Measurements from ENCODE around the gene ABLIM2.

Gene ABLIM2

DNA sequence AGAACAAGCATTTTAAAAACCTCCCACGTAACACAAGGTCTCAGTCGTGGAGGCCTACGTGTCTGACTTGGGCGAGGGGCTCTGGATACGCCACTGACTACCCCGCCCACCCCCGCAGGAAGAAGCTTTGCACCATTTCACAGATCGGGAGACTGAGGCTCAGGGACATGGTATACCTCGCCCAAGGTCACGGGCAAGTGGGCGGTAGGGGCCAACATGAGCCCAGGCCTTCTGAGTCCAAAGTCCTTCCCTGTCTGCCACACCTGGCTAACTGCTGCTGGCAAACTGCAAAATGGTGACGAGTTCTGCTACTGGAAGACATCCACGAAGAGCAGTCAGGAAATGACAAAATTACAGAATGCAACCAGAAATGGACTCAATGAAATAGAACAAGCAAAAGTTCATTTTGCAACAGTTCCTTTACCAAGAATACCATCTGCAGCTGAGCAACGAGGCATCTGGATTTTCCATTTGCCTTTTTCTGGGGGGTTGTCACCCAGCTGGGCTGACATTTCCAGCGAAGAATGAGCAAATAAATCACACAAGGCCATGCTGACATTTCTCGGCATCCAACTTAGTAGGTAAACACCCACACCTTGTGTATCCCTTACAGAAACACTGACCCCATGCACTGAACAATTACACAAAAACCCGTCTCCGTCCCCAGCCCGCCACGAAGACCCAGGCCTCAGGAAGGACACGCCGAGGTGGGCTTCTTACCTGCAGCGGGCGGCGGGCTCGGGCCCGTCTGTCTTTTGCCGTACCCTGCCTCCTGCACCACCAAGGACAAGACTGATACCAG is 148.7 kb downstream of the ABLIM2 start:
- in situ Hi-C loops (cut with MboI; ENCODE audit: low sequenced_read_pairs) = no loop called here

DNA sequence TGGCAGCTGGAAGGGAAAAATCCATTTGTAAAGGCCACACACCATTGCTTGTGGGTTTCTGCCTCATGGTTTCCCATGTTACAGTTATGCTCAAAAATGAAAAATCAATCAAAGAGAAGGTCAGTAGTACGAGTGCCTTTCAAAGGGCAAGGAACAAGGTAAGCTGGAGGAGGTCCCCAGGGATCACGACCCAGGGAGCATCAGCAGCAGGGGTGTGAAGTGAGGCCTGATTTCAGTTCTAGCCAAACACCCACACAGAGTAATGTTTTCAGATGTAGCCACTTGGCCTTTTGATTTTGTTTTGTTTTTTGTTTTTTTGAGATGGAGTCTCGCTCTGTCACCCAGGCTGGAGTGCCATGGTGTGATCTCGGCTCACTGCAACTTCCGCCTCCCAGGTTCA is 149.5 kb downstream of the ABLIM2 start:
- in situ Hi-C loops (cut with MboI; ENCODE audit: low sequenced_read_pairs) = no loop called here

DNA sequence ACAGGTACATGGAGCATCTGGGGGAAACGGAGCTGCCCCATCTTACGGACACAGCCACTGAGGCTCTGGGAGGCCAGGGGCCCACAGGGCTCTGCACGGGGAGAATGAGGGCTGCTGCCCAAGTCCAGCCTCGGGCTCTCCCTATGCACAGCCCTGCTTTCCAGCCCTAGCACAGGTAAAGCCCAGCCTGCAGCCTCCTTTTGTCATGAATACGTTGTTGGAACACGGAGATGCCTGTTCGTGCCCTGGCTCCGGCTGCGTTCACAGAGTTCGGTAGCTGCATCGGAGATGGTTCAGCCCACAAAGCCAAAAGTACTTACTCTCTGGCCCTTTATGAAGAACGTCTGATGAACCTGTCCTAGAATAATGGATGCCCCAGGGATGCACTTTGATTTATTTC is 150.2 kb downstream of the ABLIM2 start:
- in situ Hi-C loops (cut with MboI; ENCODE audit: low sequenced_read_pairs) = no loop called here

DNA sequence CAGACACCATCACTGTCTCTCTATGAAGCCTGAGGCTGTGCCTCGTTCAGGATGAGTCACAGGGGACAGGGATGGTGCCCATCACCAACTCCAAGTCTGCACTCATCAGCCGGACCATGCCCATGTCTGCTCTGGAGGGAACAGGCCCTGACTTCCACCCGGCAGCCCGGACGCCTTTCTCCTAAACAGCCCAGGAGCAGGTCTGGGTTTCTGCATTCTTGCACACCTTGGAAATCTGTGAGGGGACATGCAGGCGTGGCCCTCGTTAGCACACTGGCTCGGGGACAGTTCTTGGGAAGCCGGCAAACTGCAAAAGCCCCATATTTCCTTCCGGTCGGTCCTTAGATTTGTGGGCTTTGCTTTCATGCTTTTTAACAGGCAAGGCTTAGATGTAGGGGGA is 151.0 kb downstream of the ABLIM2 start:
- in situ Hi-C loops (cut with MboI; ENCODE audit: low sequenced_read_pairs) = no loop called here

DNA sequence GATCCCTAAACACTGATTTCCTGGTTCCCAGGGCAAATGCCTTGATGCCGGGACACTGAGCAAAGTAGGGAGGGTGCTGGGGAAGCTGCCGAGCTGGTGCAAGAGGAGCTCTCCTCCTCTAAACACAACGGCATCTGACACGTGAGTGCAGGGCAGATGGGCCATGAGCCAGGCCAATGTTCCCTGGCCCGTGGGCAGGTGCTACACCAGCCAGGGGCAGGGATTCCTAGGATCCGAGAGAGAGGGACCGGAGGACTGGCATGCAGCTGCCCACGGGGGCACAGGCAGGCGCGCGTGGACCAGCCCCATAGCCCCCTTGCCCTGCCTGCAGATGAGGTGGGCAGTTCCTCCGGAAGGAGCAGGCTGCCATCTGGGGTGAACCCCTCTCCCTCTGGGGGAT is 152.1 kb downstream of the ABLIM2 start:
- in situ Hi-C loops (cut with MboI; ENCODE audit: low sequenced_read_pairs) = no loop called here

DNA sequence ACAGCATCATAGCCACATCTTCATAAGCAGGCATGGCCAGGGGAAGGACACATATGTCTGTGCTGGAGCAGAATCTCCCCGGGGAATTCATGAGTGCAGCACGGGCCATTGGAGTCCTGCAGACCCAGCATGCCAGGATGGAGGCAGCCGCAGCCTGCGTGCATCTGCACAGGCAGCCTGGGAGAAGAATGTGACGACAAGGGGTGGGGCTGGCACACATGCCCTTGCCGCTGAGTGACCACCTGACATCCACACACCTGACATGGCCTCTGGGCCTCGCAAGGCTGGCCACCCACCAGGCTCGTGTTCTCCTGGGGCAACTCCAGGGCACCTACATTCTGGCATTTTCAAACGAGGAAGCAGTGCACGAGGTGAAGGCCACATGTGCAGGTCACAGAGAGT is 152.8 kb downstream of the ABLIM2 start:
- in situ Hi-C loops (cut with MboI; ENCODE audit: low sequenced_read_pairs) = no loop called here

DNA sequence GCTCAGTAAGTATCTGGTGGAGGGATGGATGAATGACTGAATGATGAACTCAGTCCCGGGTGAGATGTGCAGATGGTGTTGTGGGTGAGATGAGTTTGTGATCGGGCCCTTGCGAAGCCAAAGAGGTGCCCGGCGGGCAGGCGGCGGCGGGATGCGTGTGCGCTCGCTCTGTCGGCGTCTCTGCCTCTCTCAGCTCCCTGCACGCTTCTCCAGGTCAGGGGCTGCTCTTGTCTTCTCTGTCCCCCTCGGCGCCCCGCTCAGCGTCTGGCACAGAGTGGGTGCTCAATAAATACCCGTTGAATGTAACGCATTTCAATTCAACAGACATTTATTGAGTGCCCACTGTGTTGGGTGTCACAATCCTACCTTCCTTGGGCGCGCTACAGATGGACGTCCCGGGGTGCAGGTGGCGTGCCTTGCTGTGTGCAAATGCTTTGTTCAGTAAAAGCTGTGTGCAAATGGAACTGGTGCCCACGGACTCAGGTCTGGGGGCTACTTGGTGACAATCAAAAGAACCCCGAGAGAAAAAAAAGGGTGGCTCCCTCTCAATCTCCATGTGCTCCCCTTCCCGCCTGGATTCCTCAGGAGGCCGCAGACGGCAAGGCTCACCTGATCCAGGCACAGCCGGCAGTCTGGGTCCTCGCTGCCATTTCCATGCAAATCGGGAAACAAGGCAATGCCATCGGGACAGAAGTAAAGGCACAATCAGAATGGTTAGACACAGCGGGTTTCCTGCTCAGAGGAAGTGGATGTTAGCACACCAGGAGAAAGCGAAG is 153.4 kb downstream of the ABLIM2 start:
- in situ Hi-C loops (cut with MboI; ENCODE audit: low sequenced_read_pairs) = no loop called here

DNA sequence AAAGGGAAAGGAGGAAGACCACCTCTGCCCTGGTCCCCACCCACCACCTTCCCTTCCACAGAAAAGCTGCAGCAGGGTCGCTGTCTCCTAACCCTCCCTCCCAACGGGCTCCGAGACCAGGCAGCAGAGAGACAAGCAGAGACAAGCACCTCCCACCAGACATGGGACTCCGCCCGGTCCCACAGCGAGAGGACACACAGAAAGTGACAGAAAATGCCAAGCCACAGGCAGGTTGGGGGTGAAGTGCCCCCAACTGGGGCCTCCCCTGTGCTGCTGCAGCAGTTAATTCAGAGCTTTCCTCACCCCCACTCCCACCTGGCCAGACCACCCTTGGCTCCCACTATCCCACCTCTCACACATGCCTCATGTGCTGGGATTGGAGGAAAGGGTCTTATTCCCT is 154.5 kb downstream of the ABLIM2 start:
- in situ Hi-C loops (cut with MboI; ENCODE audit: low sequenced_read_pairs) = no loop called here

DNA sequence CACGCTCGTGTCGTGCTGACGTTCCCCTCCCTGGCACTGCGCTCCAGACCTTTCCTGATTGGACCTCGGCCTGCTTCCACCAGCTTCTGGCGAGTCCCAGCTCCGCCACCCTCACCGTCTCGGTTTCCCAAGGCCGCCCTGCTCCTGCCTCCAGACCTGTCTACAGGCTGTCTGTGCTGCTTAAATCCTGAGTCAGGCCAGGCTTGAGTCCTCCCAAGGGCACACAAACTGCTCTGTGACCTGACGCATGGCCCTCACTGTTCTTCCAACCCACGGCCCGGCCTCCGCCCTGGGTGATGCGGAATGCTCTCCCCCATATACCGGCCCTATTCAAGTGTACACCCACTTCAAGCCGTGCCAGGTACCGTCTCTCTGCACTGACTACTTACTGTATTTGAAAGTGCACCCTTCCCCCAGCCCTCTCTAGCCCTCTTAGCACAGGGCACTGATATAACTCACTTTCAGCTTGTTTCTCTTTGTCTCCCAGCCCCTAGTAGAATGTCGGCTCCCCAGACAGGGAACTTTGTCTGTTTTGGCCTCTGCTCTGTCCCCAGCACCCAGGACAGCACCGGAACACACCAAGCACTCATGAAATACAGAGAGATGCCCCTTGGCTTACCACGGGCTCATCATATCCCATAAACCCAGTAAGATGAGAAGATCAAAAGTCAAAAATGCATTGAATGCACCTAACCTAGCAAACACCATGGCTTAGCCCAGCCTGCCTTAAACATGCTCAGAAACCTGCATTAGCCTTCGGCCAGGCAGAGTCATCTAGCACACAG is 155.9 kb downstream of the ABLIM2 start:
- in situ Hi-C loops (cut with MboI; ENCODE audit: low sequenced_read_pairs) = no loop called here

DNA sequence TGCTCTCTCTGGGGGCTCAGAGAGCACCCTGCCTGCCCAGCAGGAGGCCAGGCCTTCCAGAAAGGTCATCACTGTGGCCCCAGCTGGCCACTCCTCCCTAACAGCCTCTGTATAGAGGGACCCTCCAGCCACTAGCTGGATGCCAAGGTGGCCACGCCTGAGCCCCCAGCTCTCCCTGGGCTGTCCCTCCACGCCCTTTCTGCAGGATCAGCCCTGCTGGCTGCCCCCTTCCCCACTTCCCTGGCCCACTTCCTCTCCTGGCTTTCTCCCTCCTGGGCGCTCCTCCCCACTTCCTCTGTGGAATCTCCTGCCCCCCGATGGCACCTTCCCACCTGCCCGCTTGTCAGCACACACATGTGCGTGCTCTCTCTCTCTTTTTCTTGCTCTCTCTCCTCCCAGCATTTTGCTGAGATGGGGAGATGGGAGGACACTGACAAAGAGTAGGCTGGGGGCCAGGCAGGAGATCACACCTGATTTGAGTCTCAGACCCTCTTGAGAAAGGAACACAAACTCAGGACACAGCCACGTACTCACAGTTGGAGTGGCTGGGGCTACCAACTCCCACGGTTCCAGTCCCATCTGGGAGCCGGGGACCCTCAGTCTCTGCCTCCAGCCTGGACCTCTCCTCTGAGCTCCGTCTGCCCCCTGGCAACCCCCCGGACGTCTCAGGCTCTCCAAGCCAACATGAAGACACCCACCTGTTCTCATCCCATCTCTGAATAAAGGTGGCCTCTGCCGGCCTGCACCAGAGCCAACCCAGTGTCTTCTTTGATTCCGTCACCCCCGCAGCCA is 156.9 kb downstream of the ABLIM2 start:
- in situ Hi-C loops (cut with MboI; ENCODE audit: low sequenced_read_pairs) = no loop called here

DNA sequence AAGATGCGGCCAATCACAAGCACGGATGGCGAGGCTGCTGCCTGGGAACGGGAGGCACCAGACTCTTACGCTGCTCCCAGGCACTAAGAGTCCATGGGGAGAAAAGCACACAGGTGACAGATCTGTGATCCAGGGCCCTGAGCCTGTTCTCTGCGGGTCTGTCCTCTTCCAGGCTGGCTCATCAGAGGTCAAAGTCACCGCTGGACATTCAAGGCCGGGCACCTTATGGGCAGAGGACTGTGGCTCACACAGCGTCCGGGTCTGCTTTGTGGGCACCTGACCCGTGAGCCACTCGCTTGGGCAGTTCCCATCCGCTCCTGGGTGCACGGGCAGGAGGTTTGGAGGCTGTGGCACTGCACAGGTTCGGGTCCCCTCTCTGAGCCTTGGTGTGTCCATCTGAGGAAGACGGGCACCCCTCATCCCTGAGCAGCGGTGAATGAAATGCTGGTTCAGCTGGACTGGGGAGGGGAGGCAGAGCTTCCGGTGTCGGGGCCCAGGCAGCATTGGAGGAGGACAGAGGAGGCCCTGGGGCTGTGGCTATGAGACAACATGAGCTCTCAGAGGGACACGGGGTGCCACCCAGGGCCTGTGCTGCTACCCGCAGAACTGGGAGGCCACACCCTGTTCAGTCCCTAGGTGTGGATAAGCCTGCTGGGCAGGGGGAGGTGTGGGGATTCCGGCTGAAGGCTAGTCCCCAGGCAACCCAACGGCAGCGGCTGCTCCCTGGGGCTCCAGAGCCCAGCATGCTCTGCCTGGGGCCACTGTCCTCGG is 157.7 kb downstream of the ABLIM2 start:
- in situ Hi-C loops (cut with MboI; ENCODE audit: low sequenced_read_pairs) = no loop called here

DNA sequence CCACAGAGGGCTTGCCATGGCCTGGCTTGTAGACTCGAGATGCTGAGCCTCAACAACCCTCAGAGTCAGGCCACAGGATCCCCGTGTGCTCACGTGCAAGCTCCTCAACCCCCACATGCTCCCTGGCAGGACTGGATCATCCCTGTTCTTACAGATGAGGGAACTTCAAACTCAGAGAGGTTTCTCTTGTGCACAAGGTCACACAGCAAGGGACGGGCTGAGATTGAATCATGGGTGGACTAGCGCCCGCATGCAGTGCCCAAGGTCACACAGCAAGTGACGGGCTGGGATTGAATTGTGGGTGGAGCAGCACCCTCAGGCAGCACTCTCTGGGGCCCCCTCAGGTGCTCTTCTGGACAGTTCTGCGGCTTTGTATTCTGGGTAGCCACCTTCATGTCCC is 158.4 kb downstream of the ABLIM2 start:
- in situ Hi-C loops (cut with MboI; ENCODE audit: low sequenced_read_pairs) = no loop called here

DNA sequence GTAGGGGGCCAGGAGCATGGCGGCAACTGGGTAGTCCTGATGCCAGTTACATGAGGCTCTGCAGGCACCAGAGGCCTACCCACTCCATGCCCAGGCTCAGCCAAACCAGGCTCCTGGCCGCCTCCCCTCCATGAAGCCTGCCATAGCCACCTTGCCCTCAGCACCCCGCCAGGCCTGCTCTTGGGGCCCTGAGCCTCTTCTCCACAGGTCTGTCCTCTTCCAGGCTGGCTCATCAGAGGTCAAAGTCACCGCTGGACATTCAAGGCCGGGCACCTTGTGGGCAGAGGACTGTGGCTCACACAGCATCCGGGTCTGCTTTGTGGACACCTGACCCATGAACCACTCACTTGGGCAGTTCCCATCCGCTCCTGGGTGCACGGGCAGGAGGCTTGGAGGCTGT is 158.9 kb downstream of the ABLIM2 start:
- in situ Hi-C loops (cut with MboI; ENCODE audit: low sequenced_read_pairs) = no loop called here

DNA sequence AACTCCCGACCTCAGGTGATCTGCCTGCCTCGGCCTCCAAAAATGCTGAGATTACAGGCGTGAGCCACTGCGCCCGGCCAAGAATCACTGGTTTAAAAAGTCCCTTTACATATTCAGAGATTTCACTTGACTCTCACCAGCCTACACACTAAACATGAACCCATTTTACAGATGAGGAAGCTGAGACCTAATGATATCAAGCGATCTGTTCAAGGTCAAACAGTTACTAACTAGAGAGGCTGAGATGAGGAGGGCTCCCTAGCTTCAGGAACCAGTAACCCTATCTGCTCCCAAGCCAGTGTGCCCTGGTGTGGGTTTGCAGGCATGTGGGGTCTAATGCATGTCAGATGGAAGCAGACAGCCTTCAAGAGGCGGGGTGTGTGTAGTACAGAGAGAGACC is 159.3 kb downstream of the ABLIM2 start:
- in situ Hi-C loops (cut with MboI; ENCODE audit: low sequenced_read_pairs) = no loop called here

DNA sequence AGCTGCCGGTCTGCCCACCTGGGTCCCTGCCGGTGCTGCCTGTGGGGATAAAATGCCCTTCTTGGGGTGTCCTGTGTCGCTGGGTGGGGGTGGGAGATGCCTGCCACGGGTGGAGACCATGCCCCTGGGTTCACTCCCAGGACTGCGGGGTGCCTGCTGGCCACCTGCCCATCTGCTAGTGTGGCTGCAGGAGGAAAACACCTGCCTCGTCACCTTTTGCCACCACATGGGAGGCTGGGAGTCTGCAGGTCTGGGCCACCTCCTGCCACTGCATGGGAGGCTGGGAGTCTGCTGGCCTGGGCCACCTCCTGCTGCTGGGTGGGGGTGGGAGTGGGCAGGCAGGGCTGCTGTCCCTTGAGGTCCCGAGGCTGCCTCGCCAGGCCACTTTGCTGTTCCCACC is 160.2 kb downstream of the ABLIM2 start:
- in situ Hi-C loops (cut with MboI; ENCODE audit: low sequenced_read_pairs) = no loop called here

DNA sequence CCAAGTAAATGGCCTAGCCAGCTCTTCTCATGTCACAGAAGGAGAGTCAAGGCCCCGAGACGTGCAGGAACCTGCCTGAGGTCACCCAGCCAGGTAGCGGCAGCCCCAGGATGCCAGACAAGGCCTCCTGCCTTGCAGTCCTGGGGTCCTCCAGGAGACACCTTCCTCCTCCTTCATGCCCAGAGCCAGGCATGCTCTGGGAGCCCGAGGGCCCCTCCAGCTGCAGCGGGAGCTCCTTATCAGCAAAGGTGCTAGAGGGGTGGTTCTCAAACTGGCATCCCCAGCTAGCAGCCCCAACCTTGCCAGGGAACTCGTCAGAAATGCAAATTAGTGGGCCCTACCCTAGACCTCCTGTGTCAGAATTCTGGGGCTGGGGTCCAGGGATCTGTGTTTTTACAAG is 162.7 kb downstream of the ABLIM2 start:
- in situ Hi-C loops (cut with MboI; ENCODE audit: low sequenced_read_pairs) = no loop called here

DNA sequence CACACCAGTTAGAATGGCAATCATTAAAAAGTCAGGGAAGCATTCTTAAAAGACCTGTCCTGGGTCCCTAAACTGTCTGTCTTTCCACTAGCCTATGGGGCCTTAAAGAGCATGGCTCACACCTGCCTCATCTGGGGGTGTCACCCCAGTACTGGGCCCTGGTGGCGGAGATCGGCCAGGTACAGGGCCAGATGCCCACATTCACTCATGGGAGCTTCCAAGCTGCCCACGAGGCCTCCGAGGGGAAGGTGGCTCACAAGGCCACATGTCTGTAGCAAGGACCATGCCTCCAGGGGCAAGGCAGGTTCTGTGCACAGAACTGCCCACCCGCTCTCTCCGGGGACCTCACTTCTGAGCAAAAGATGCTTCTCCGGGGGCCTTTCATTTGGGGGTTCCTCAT is 163.5 kb downstream of the ABLIM2 start:
- in situ Hi-C loops (cut with MboI; ENCODE audit: low sequenced_read_pairs) = no loop called here

DNA sequence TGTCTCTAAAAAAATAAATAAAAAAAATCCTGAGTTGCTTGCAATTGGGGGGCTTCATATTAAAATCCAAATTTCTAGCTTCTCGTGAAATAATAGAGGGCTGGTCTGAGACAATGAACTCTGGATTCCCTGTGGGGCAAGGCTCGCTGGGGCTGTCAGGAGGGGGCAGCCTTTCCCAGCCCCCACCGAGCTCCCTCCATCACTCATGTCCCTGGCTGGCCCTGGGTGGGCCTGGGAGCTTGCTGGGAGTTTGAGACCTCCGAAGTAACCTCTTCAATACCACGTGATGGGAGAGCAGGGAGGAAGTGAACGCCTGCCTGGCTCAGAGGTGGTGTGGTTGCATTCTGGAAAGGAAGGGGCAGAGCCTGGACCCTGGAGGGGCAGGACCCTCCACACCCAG is 164.9 kb downstream of the ABLIM2 start:
- in situ Hi-C loops (cut with MboI; ENCODE audit: low sequenced_read_pairs) = no loop called here

DNA sequence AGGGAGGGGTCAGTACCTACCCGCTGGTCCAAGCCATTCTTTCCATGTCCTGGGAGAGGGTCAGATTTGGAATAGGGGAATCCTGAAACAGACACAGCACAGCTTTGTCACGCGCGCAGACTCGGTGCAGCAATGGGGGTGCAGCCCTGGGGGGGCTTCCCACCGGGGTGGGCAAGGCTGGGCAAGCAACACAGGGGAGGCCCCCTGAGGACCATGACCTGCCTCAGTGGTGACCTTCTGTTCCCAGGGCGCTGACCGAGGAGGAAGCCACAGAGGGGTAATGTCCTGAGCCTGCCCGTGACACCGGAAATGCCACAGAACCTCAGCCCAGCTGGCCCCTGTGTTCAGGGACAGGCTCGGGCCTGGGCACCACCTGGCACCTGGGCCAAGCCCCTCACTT is 165.8 kb downstream of the ABLIM2 start:
- in situ Hi-C loops (cut with MboI; ENCODE audit: low sequenced_read_pairs) = no loop called here

DNA sequence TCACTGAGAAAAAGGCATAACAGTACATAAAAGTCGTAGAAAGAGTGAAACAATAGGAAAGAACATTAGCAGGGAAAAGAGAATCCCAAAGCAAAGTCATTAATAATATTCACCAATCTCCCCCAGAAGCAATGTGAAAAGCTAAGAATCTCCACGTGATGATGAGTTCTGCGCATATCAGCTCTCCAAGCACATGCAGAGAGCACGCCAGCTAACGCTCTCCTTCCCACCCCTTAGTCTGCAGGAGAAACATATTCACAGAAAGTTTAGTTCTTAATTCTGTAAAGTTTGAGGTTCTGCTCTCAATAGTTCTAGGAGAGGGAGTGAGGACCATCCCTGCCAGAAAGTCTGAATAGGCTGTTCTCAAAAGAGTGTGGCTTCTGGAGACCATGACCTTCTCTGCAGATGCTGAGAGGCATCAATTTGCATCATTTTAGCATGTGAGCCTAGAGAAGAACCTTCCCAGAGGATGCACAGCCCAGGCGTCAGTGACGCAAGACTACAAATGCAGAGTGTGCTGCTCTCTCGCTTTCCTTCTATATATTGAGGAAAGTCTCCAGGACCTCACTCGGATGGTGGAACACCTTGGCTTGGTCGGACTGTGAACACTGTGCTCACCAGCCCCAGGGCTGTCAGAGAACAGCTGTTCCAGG is 167.7 kb downstream of the ABLIM2 start:
- in situ Hi-C loops (cut with MboI; ENCODE audit: low sequenced_read_pairs) = no loop called here
